ENCODE data around the gene IGFBP3.

The IGFBP3 gene

DNA sequence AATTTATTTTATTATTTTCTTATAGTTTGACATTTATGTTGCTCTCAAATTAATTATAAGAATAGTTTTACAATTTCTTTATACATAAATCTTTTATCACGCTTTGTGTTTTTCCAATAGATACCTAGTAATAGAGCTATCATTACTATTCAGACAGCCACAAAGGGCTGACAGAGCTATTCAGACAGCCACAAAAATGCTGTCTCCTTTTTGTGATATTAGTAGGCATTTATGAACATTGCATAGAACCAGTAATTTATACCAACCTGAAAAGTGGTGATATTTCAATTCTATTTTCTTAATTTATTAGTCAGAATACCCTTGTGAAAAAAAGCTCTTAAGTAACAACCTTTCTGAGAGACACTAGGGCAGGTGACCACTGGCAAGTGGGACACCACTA, 34.2 kb upstream of the IGFBP3 start:
- no peak for TF ChIP-seq FOXP2 (optimal IDR thresholded peaks at IDR 0.05; ENCODE audit: borderline replicate concordance, extremely low read depth, extremely low read length, insufficient read depth)
- TF ChIP-seq, protein P1, sequence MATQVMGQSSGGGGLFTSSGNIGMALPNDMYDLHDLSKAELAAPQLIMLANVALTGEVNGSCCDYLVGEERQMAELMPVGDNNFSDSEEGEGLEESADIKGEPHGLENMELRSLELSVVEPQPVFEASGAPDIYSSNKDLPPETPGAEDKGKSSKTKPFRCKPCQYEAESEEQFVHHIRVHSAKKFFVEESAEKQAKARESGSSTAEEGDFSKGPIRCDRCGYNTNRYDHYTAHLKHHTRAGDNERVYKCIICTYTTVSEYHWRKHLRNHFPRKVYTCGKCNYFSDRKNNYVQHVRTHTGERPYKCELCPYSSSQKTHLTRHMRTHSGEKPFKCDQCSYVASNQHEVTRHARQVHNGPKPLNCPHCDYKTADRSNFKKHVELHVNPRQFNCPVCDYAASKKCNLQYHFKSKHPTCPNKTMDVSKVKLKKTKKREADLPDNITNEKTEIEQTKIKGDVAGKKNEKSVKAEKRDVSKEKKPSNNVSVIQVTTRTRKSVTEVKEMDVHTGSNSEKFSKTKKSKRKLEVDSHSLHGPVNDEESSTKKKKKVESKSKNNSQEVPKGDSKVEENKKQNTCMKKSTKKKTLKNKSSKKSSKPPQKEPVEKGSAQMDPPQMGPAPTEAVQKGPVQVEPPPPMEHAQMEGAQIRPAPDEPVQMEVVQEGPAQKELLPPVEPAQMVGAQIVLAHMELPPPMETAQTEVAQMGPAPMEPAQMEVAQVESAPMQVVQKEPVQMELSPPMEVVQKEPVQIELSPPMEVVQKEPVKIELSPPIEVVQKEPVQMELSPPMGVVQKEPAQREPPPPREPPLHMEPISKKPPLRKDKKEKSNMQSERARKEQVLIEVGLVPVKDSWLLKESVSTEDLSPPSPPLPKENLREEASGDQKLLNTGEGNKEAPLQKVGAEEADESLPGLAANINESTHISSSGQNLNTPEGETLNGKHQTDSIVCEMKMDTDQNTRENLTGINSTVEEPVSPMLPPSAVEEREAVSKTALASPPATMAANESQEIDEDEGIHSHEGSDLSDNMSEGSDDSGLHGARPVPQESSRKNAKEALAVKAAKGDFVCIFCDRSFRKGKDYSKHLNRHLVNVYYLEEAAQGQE (IDR thresholded peaks at IDR 0.05; ENCODE audit: insufficient read depth in 1 of 2, low read depth in 2 of 2, low read length in 2 of 2): no peak

DNA sequence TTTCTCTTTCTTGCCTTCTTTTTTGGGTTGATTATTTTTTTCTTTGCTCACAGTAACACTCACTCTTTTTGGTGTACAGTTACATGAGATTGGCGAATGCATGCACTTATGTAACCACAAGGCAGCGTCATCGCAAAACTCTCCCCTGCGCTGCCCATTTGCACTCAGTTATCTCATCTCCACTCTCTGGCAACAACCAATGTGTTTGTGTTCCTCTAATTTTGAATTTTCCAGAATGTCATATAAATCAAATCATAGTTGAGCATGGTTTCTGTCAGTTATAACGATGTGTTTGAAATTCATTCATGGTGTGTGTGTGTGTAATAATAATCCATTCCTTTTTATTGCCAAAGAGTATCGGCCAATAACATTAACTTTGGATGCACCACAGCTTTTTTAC, 23.0 kb upstream of the IGFBP3 start:
- TF ChIP-seq, protein P1 (IDR thresholded peaks at IDR 0.05; ENCODE audit: insufficient read depth in 1 of 2, low read depth in 2 of 2, low read length in 2 of 2): no peak
- TF ChIP-seq POLR2AphosphoS5 (IDR thresholded peaks at IDR 0.05; ENCODE audit: low read depth, low read length) (no peak), TAF1 (IDR thresholded peaks at IDR 0.05; ENCODE audit: borderline replicate concordance, insufficient read depth, low read length) (no peak), SIN3A (IDR thresholded peaks at IDR 0.05; ENCODE audit: borderline replicate concordance, insufficient read depth, low read length) (no peak), FOXP2 (optimal IDR thresholded peaks at IDR 0.05; ENCODE audit: borderline replicate concordance, extremely low read depth, extremely low read length, insufficient read depth) (no peak)

- TF ChIP-seq POLR2AphosphoS5 (IDR thresholded peaks at IDR 0.05; ENCODE audit: low read depth, low read length) (no peak), SIN3A (IDR thresholded peaks at IDR 0.05; ENCODE audit: borderline replicate concordance, insufficient read depth, low read length) (no peak), TAF1 (IDR thresholded peaks at IDR 0.05; ENCODE audit: borderline replicate concordance, insufficient read depth, low read length) (no peak), FOXP2 (optimal IDR thresholded peaks at IDR 0.05; ENCODE audit: borderline replicate concordance, extremely low read depth, extremely low read length, insufficient read depth) (no peak)
- TF ChIP-seq, protein P1 (IDR thresholded peaks at IDR 0.05; ENCODE audit: insufficient read depth in 1 of 2, low read depth in 2 of 2, low read length in 2 of 2): no peak
Measured at GRCh38 chr7:45940939-45941338, 19.9 kb upstream of the IGFBP3 start.

GRCh38 chr7:45939574-45939973, 18.5 kb upstream of the IGFBP3 start:
- TF ChIP-seq SIN3A (IDR thresholded peaks at IDR 0.05; ENCODE audit: borderline replicate concordance, insufficient read depth, low read length): no peak
- no peak for TF ChIP-seq POLR2AphosphoS5 (IDR thresholded peaks at IDR 0.05; ENCODE audit: low read depth, low read length)
- TF ChIP-seq TAF1 (IDR thresholded peaks at IDR 0.05; ENCODE audit: borderline replicate concordance, insufficient read depth, low read length): no peak
- TF ChIP-seq, protein P1 (IDR thresholded peaks at IDR 0.05; ENCODE audit: insufficient read depth in 1 of 2, low read depth in 2 of 2, low read length in 2 of 2): no peak
- no peak for TF ChIP-seq FOXP2 (optimal IDR thresholded peaks at IDR 0.05; ENCODE audit: borderline replicate concordance, extremely low read depth, extremely low read length, insufficient read depth)

GRCh38 chr7:45938626-45939302, 17.7 kb upstream of the IGFBP3 start:
- TF ChIP-seq TAF1 (IDR thresholded peaks at IDR 0.05; ENCODE audit: borderline replicate concordance, insufficient read depth, low read length) (no peak), POLR2AphosphoS5 (IDR thresholded peaks at IDR 0.05; ENCODE audit: low read depth, low read length) (no peak), FOXP2 (optimal IDR thresholded peaks at IDR 0.05; ENCODE audit: borderline replicate concordance, extremely low read depth, extremely low read length, insufficient read depth) (no peak), SIN3A (IDR thresholded peaks at IDR 0.05; ENCODE audit: borderline replicate concordance, insufficient read depth, low read length) (no peak)
- TF ChIP-seq, protein P1 (IDR thresholded peaks at IDR 0.05; ENCODE audit: insufficient read depth in 1 of 2, low read depth in 2 of 2, low read length in 2 of 2): no peak
